ENCODE data around the gene TAF1A. TPM values are rescaled to one million over a fixed set of nuclear protein-coding genes. Genes with fewer than 3 reads are reported as not detected.
A peak's percentile ranks its signal among the peaks of the same experiment; 100 is the strongest.
"Not testable (repeated sequence)": the region's sequence is repeated elsewhere in the genome, so short reads cannot be mapped to it uniquely, and the experiment has no call there.

The TAF1A gene
- total RNA-seq: 11.3 TPM

- DNase-seq (ENCODE audit: low spot score): peak; percentile 92
These were observed at the start of gene TAF1A for GRCh38 chr1:222589462-222590302. Gene TAF1A (minus strand): TSS chr1:222589933.

GRCh38 chr1:222634180-222635013 lies 44.7 kb upstream of the TAF1A start:
- DNase-seq (ENCODE audit: low spot score): peak; percentile 83

- no peak for DNase-seq (ENCODE audit: low spot score)
These were observed 43.0 kb upstream of the TAF1A start for GRCh38 chr1:222632749-222633148.

- DNase-seq (ENCODE audit: low spot score): no peak
These were observed 42.0 kb upstream of the TAF1A start for GRCh38 chr1:222631611-222632208.

GRCh38 chr1:222629921-222630535 lies 40.3 kb upstream of the TAF1A start:
- no peak for DNase-seq (ENCODE audit: low spot score)

GRCh38 chr1:222627232-222627631 lies 37.5 kb upstream of the TAF1A start:
- DNase-seq (ENCODE audit: low spot score): no peak

- no peak for DNase-seq (ENCODE audit: low spot score)
These were observed 34.5 kb upstream of the TAF1A start for GRCh38 chr1:222624214-222624613.

- no peak for DNase-seq (ENCODE audit: low spot score)
These were observed 33.7 kb upstream of the TAF1A start for GRCh38 chr1:222623458-222623857.

- no peak for DNase-seq (ENCODE audit: low spot score)
These were observed 33.0 kb upstream of the TAF1A start for GRCh38 chr1:222622765-222623164.

GRCh38 chr1:222620566-222620965 lies 30.8 kb upstream of the TAF1A start:
- no peak for DNase-seq (ENCODE audit: low spot score)

- no peak for DNase-seq (ENCODE audit: low spot score)
These were observed 29.3 kb upstream of the TAF1A start for GRCh38 chr1:222618880-222619596.

- DNase-seq (ENCODE audit: low spot score): peak; percentile 84
These were observed 28.5 kb upstream of the TAF1A start, which contains the start of gene MIA3 for GRCh38 chr1:222618001-222618879. Gene MIA3 (plus strand): TSS chr1:222618097. CDS start chr1:222618111, 14 bp downstream.

- peak; percentile 93 for DNase-seq (ENCODE audit: low spot score)
These were observed 27.7 kb upstream of the TAF1A start for GRCh38 chr1:222617367-222617951.

GRCh38 chr1:222616525-222616924 lies 26.8 kb upstream of the TAF1A start:
- DNase-seq (ENCODE audit: low spot score): no peak

GRCh38 chr1:222613627-222614026 lies 23.9 kb upstream of the TAF1A start:
- no peak for DNase-seq (ENCODE audit: low spot score)

GRCh38 chr1:222610728-222611127 lies 21.0 kb upstream of the TAF1A start:
- no peak for DNase-seq (ENCODE audit: low spot score)

GRCh38 chr1:222609111-222609510 lies 19.4 kb upstream of the TAF1A start:
- not testable (repeated sequence) for DNase-seq (ENCODE audit: low spot score)

GRCh38 chr1:222606757-222607156 lies 17.0 kb upstream of the TAF1A start:
- DNase-seq (ENCODE audit: low spot score): no peak

- DNase-seq (ENCODE audit: low spot score): no peak
These were observed 11.5 kb upstream of the TAF1A start for GRCh38 chr1:222601257-222601656.

GRCh38 chr1:222600281-222600680 lies 10.5 kb upstream of the TAF1A start:
- no peak for DNase-seq (ENCODE audit: low spot score)

Data from ureter (tissue), 1 donor.